Skeletal muscle tissue (tissue), 4 donors: ENCODE results near the gene COL11A2. TPM values are rescaled to one million over a fixed set of nuclear protein-coding genes. Genes with fewer than 3 reads are reported as not detected.

Source experiments
- H3K27ac ChIP-seq: one replicate; pipeline ENCODE4 v1.7.0; 2013; ENCODE audit warnings: mild to moderate bottlenecking, low read depth, low read length, inconsistent platforms
- H3K27me3 ChIP-seq, 3 donors: one replicate each; pipeline ENCODE4 v1.7.0; 2013; ENCODE audit warnings: low read length in 3 of 3; ENCODE audit not compliant: control insufficient read depth in 3 of 3, insufficient read depth in 3 of 3
- H3K36me3 ChIP-seq, 3 donors: one replicate each; pipeline ENCODE4 v1.7.0; 2013; ENCODE audit warnings: low read length in 3 of 3; ENCODE audit not compliant: control insufficient read depth in 3 of 3, insufficient read depth in 3 of 3
- H3K4me1 ChIP-seq, 3 donors: one replicate each; pipeline ENCODE4 v1.7.0; 2013; ENCODE audit warnings: low read length in 3 of 3, mild to moderate bottlenecking in 3 of 3; ENCODE audit not compliant: control insufficient read depth in 3 of 3, insufficient read depth in 3 of 3
- H3K4me3 ChIP-seq, 3 donors: one replicate each; pipeline ENCODE4 v1.7.0; 2013; ENCODE audit warnings: low read length in 3 of 3
- H3K9ac ChIP-seq, 3 donors: one replicate each; pipeline ENCODE4 v1.7.0; 2013; ENCODE audit warnings: low read length in 3 of 3, mild to moderate bottlenecking in 3 of 3, moderate library complexity in 2 of 3, low read depth in 1 of 3
- H3K9me3 ChIP-seq, 3 donors: one replicate each; pipeline ENCODE4 v1.7.0; 2013; ENCODE audit warnings: low read length in 3 of 3; ENCODE audit not compliant: control insufficient read depth in 3 of 3
- total RNA-seq: library from RNA; depleted of rRNA; stranded (reverse); fragments of >200 nt; gene quantifications from one replicate; pipeline ENCODE4 v1.2.3, GENCODE V29; 2014
- donor health status: Osteomylitis.

COL11A2 gene
- total RNA-seq, 1 donor from 2014 or later: 28.7 TPM

DNA sequence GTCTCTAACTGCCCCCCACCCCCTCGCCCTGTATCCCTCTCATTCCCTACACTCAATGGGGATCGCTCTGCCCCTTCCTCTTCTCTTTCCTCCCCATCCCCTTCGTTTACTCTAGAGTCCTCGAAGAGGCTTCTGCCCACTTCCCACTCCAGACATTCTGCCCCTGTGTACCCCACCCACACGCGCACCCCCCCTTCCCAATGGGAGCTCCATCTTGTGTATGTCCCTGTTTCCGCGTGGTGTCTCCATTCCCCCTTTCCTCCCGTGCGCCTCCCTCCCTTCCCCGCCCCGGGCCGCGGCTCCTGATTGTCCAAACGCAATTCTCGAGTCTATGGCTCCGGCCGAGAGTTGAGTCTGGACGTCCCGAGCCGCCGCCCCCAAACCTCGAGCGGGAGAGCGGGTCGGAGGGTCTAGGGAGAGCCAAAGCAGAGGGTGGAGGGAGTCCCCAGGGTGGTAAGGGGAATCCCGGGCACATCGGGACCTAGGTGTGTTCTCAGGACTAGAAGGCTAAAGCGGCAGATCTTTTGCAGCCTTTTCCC, 15.4 kb upstream of the COL11A2 start:
- H3K27me3 ChIP-seq: no peaks in the 10 kb centered on the region
- H3K4me3 ChIP-seq: peak overlapping the region; percentile 82 to 88 (median 88)
- peak overlapping the region; percentile 96 to 100 (median 98) for H3K9ac ChIP-seq
- peak overlapping the region; percentile 95 for H3K27ac ChIP-seq
- no peaks in the 10 kb centered on the region for H3K9me3 ChIP-seq
- peaks cover 30 to 39% (median 34%) of the 10 kb centered on the region in 3 donors for H3K36me3 ChIP-seq
- peaks cover 20 to 43% (median 27%) of the 10 kb centered on the region in 3 donors for H3K4me1 ChIP-seq

DNA sequence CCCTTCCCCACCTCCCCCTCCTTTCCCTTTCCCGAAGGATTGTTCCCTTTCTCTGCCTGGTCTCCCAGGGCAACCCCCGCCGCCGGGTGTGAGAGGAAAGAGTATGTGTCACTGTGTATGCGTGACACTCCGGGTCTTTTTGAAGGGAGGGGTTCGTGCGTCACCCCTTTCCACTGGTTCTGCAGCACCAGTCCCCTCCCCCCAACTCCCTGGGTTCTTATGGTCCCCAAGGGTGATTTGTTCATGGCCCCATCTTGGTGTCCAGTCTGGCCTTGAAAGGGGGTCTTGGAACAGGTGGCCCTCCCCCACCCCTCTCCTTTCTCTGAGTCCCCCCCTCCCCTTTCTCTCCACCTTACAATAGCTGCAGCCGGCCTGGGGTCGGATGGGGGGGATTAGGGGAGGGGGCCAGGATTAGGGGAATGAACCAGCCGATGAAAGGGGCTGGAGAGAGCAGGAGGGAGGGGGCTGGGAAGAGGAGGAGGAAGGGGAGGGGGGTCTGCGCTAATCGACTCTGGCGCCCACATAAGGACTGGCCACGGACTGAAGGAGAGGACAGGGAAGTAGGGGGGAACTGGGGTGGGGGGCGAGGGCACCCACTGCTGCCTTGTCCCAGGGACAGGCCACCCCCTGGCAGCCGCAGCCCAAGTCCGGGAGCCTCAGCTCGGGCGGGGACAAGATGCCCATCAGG, 14.7 kb upstream of the COL11A2 start:
- Histone ChIP-seq H3K27ac (no peak overlapping the region), H3K36me3 (peaks cover 36 to 42% (median 39%) of the 10 kb centered on the region in 3 donors), H3K4me3 (peak overlapping the region; percentile 82 to 88 (median 88)), H3K4me1 (peaks cover 23 to 49% (median 33%) of the 10 kb centered on the region in 3 donors), H3K27me3 (no peaks in the 10 kb centered on the region), H3K9me3 (no peaks in the 10 kb centered on the region), H3K9ac (peak overlapping the region; percentile 96 to 100 (median 98))

DNA sequence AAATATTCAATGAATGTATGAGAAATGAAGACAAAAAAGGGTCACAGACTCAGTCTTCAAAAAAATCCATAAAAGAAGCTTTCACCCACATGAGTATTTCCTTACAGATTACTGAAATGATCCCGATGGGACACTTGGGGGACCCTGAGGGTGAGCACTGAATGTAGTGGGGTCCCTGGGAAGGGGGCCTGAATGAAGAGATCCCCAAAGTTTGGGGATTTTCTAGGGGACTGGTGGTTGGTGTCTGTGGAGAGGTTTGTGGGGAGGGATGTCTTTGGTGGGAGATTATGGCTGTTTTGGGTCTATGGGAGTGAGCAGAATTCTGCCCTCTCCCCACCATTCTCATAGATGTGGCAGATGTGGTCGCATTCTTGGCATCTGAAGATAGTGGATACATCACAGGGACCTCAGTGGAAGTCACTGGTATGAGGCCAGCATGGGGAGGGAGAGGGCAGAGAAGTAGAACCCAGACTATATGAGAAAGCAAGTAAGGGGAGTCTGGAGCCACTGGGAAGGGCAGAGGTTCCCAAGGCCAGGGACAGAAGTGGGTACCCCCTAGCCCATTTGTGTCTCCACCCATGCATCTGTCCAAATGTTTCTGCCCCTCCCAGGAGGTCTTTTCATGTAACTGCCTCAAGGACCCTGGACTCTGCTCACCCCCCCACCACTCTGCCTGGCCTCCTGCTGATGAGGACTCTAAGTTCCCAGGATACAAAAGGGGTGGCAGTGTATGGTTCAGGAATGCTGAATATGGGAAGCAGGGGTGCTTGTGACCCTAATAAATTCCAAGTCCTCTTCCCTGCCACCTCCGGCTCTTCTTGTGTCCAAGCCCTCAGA, 14.0 kb upstream of the COL11A2 start:
- Histone ChIP-seq H3K9ac (peak overlapping the region in 1 of 3 donors; percentile 40), H3K4me1 (peaks cover 31 to 56% (median 41%) of the 10 kb centered on the region in 3 donors), H3K4me3 (no peak overlapping the region), H3K27me3 (no peaks in the 10 kb centered on the region), H3K36me3 (peaks cover 37 to 46% (median 41%) of the 10 kb centered on the region in 3 donors), H3K9me3 (no peaks in the 10 kb centered on the region), H3K27ac (no peak overlapping the region)

DNA sequence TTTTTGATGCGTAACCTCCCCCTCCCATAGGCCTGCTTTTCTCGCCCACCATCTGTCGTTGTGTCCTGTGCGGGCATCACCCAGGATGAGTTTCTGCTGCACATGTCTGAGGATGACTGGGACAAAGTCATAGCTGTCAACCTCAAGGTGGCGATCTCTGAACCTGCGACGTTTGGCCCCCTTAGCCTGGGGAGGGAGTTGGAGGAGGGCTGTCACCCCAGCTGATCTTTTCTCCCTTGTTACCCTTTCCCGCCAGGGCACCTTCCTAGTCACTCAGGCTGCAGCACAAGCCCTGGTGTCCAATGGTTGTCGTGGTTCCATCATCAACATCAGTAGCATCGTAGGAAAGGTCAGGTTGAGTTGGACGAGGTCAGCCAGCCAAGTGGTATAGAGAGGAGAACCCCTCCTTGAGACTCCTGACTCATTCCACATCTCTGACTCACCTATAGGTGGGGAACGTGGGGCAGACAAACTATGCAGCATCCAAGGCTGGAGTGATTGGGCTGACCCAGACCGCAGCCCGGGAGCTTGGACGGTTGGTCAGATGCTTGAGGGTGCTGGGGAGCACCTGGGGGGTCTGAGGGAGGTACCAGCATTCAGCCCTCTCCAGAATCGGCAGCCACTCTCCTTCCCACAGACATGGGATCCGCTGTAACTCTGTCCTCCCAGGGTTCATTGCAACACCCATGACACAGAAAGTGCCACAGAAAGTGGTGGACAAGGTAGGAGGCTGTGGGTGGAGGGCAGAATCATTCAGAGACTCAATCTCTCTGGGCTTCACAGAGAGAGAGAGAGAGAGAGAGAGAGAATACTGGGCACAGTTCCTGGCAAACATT, 13.1 kb upstream of the COL11A2 start:
- peak overlapping the region; percentile 90 to 96 (median 91) for H3K9ac ChIP-seq
- peaks cover 32 to 58% (median 42%) of the 10 kb centered on the region in 3 donors for H3K4me1 ChIP-seq
- H3K9me3 ChIP-seq: no peaks in the 10 kb centered on the region
- peak overlapping the region; percentile 83 to 93 (median 91) for H3K4me3 ChIP-seq
- H3K27me3 ChIP-seq: no peaks in the 10 kb centered on the region
- H3K27ac ChIP-seq: peak overlapping the region; percentile 66
- H3K36me3 ChIP-seq: peaks cover 30 to 43% (median 40%) of the 10 kb centered on the region in 3 donors

DNA sequence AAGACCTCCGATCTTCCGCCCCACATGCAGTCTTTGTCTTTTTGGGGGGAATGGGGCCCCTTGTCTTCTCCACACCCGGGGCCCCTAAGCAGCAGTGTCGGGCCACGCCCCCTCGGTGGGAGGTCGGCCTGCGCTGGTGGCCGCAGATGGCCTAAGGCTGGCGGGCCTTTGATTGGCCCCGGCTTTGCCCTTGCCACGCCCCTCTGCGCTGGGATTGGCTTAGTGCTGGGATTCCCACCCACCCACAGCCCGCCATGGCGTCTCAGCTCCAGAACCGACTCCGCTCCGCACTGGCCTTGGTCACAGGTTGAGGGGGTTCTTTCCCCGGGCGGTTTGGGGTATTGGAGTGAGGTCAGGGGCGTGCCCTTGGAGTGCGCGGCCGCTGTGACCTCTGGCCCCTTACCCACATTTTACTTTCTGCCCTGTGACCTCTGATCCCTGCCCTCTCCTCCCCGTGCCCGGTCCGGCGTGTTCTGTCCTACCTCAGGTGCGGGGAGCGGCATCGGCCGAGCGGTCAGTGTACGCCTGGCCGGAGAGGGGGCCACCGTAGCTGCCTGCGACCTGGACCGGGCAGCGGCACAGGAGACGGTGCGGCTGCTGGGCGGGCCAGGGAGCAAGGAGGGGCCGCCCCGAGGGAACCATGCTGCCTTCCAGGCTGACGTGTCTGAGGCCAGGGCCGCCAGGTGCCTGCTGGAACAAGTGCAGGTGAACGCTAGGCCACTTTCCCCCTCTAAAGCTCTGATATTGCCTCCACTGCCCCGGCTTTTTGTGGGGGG, 12.3 kb upstream of the COL11A2 start, which contains the start of gene HSD17B8:
HSD17B8 (plus strand) TSS at position 241 of the 776 bp plus-strand sequence; CDS start at position 255, 14 bp downstream.
- Histone ChIP-seq H3K9ac (peak within 1 kb of the TSS; percentile 90 to 96 (median 91)), H3K4me1 (peaks cover 34 to 61% (median 45%) of the 10 kb centered on the region in 3 donors), H3K27me3 (no peaks in the 10 kb centered on the region), H3K27ac (peak within 1 kb of the TSS; percentile 66), H3K4me3 (peak within 1 kb of the TSS; percentile 83 to 93 (median 91)), H3K36me3 (peaks cover 22 to 35% (median 32%) of the 10 kb centered on the region in 3 donors), H3K9me3 (no peaks in the 10 kb centered on the region)

DNA sequence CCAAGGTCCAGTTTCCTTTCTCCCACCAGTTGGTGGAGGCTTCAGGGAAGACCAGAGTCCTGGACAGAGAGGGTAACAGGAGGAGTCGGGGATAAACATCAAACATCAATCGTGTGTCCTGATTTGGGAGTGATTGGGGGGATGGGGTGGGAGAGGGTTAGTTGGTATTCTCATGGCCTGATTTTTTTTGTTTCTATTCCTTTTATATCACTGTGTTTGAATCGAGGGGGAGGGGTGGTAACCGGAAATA, 11.8 kb upstream of the COL11A2 start:
- peak overlapping the region; percentile 24 to 93 (median 91) for H3K4me3 ChIP-seq
- no peaks in the 10 kb centered on the region for H3K27me3 ChIP-seq
- H3K27ac ChIP-seq: peak overlapping the region; percentile 66
- H3K9ac ChIP-seq: peak overlapping the region in 1 of 3 donors; percentile 25
- peaks cover 20 to 32% (median 28%) of the 10 kb centered on the region in 3 donors for H3K36me3 ChIP-seq
- H3K9me3 ChIP-seq: no peaks in the 10 kb centered on the region
- H3K4me1 ChIP-seq: peaks cover 39 to 63% (median 49%) of the 10 kb centered on the region in 3 donors

DNA sequence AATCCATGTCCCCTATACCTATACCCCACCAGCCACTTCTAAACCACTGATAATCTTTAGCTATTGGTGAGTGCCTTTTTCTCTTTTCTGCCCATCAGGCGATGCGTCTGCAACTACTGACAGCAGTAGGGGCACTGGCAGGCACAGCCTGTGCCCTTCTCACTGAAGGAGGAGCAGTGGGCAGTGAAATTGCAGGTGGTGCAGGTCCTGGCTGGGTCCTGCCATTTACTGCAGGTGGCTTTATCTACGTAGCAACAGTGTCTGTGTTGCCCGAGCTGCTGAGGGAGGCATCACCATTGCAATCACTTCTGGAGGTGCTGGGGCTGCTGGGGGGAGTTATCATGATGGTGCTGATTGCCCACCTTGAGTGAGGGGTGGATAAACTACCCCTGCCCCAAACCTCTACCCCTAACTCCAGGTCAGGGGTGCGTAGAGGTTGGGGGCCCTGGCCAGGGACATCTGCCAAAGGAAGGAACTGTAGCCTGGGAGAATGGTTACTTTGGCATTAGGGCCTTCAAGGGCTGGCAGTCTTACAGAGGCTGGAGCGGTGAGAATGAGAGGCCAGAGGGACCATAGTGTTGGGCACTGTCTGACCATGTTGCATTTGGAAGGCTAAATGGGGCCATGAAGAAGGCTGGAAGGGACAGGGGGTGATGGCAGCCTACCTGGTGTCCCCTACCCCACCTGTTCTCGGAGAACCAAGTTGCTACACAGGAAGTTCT, 11.3 kb upstream of the COL11A2 start:
- H3K36me3 ChIP-seq: peaks cover 20 to 32% (median 28%) of the 10 kb centered on the region in 3 donors
- H3K4me1 ChIP-seq: peaks cover 43 to 62% (median 49%) of the 10 kb centered on the region in 3 donors
- peak overlapping the region in 1 of 3 donors; percentile 25 for H3K9ac ChIP-seq
- H3K27me3 ChIP-seq: no peaks in the 10 kb centered on the region
- H3K4me3 ChIP-seq: peak overlapping the region; percentile 24 to 93 (median 91)
- peak overlapping the region; percentile 66 for H3K27ac ChIP-seq
- H3K9me3 ChIP-seq: no peaks in the 10 kb centered on the region

DNA sequence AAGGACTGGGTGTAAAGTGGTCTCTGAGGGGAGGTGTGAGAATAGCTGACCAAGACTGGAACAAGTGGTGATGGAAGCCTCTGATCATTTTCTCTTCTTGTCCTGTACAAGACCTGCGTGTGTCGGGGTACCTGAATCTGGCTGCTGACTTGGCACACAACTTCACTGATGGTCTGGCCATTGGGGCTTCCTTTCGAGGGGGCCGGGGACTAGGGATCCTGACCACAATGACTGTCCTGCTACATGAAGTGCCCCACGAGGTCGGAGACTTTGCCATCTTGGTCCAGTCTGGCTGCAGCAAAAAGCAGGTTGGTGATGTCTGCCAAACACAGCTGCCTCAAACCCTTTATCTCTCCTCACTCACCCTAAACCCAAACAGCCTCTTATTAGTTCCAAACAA, 10.5 kb upstream of the COL11A2 start:
- H3K4me1 ChIP-seq: peaks cover 51 to 68% (median 57%) of the 10 kb centered on the region in 3 donors
- H3K36me3 ChIP-seq: peaks cover 23 to 37% (median 34%) of the 10 kb centered on the region in 3 donors
- peak overlapping the region in 1 of 3 donors; percentile 99 for H3K9ac ChIP-seq
- no peaks in the 10 kb centered on the region for H3K27me3 ChIP-seq
- no peak overlapping the region for H3K27ac ChIP-seq
- H3K4me3 ChIP-seq: no peak overlapping the region
- H3K9me3 ChIP-seq: no peaks in the 10 kb centered on the region
